Type B pancreatic cell (in vitro differentiated cells): ENCODE results near the gene DYTN. TPM values are rescaled to one million over a fixed set of nuclear protein-coding genes. Genes with fewer than 3 reads are reported as not detected.

Experiments used
- DNase-seq: peaks from one replicate; pipeline ENCODE4 v3.0.0; 2021; ENCODE audit warnings: mixed read lengths; ENCODE audit not compliant: unreplicated experiment; ENCODE audit errors: extremely low spot score
- H3K27ac Mint-ChIP-seq: 2 replicates; pipeline ENCODE4 v1.8.0; 2021; ENCODE audit warnings: mild to moderate bottlenecking, mixed read lengths
- H3K27me3 Mint-ChIP-seq: 2 replicates; pipeline ENCODE4 v1.8.0; 2021; ENCODE audit warnings: mixed read lengths
- H3K36me3 Mint-ChIP-seq: 2 replicates; pipeline ENCODE4 v1.8.0; 2021; ENCODE audit warnings: mixed read lengths
- H3K4me1 Mint-ChIP-seq: one replicate; pipeline ENCODE4 v1.8.0; 2021; ENCODE audit warnings: mixed read lengths; ENCODE audit not compliant: unreplicated experiment
- H3K4me3 Mint-ChIP-seq: 2 replicates; pipeline ENCODE4 v1.8.0; 2021; ENCODE audit warnings: mild to moderate bottlenecking, mixed read lengths
- H3K9me3 Mint-ChIP-seq: 2 replicates; pipeline ENCODE4 v1.8.0; 2021; ENCODE audit warnings: mixed read lengths
- CTCF ChIP-seq: fragments of 200-600 bp; sonication (generic); conservative IDR thresholded peaks from 2 replicates; pipeline ENCODE4 v1.5.0; 2021; ENCODE audit warnings: antibody characterized with exemption, mild to moderate bottlenecking
- total RNA-seq: library from RNA; stranded (reverse); gene quantifications from 2 replicates; pipeline ENCODE4 v1.2.1, GENCODE V29; 2021; ENCODE audit warnings: low replicate concordance

DYTN gene
- total RNA-seq, 1 donor from 2014 or later = not detected

GRCh38 chr2:206696910-206697309, 21.3 kb downstream of the DYTN start:
- no peak overlapping the region for H3K4me3 Mint-ChIP-seq
- no peaks in the 10 kb centered on the region for H3K36me3 Mint-ChIP-seq
- peaks cover 13% of the 10 kb centered on the region for H3K27me3 Mint-ChIP-seq
- H3K4me1 Mint-ChIP-seq = no peaks in the 10 kb centered on the region
- H3K27ac Mint-ChIP-seq = no peak overlapping the region
- no peaks in the 10 kb centered on the region for H3K9me3 Mint-ChIP-seq
- no peak for TF ChIP-seq CTCF
- no peak for DNase-seq

- TF ChIP-seq CTCF = peak; percentile 86
- Mint-ChIP-seq H3K4me1 (no peaks in the 10 kb centered on the region), H3K36me3 (no peaks in the 10 kb centered on the region), H3K27me3 (peaks cover 11% of the 10 kb centered on the region), H3K9me3 (no peaks in the 10 kb centered on the region), H3K4me3 (no peak overlapping the region), H3K27ac (no peak overlapping the region)
- no peak for DNase-seq
Measured at GRCh38 chr2:206693399-206694137, 24.6 kb downstream of the DYTN start.

GRCh38 chr2:206692971-206693370, 25.2 kb downstream of the DYTN start:
- Mint-ChIP-seq H3K36me3 (no peaks in the 10 kb centered on the region), H3K4me3 (no peak overlapping the region), H3K27me3 (peaks cover 11% of the 10 kb centered on the region), H3K9me3 (no peaks in the 10 kb centered on the region), H3K27ac (no peak overlapping the region), H3K4me1 (no peaks in the 10 kb centered on the region)
- no peak for TF ChIP-seq CTCF
- no peak for DNase-seq

- H3K4me1 Mint-ChIP-seq = no peaks in the 10 kb centered on the region
- no peaks in the 10 kb centered on the region for H3K9me3 Mint-ChIP-seq
- DNase-seq = no peak
- no peak for TF ChIP-seq CTCF
- no peak overlapping the region for H3K27ac Mint-ChIP-seq
- peaks cover 13% of the 10 kb centered on the region for H3K27me3 Mint-ChIP-seq
- no peak overlapping the region for H3K4me3 Mint-ChIP-seq
- no peaks in the 10 kb centered on the region for H3K36me3 Mint-ChIP-seq
Measured at GRCh38 chr2:206688990-206689389, 29.2 kb downstream of the DYTN start.

GRCh38 chr2:206688453-206688852, 29.7 kb downstream of the DYTN start:
- Mint-ChIP-seq H3K4me1 (no peaks in the 10 kb centered on the region), H3K27me3 (peaks cover 9% of the 10 kb centered on the region), H3K9me3 (no peaks in the 10 kb centered on the region), H3K27ac (no peak overlapping the region), H3K4me3 (no peak overlapping the region), H3K36me3 (no peaks in the 10 kb centered on the region)
- no peak for TF ChIP-seq CTCF
- DNase-seq = no peak
